WI38 (cell line): ENCODE data around the gene NUDT9.

Experiments used
- H3K4me3 ChIP-seq: 2 replicates; pipeline ENCODE4 v1.5.1; 2011; ENCODE audit warnings: low read depth, mild to moderate bottlenecking, control low read depth, low read length
- CTCF ChIP-seq: IDR thresholded peaks from 2 replicates; pipeline ENCODE4 v1.5.1; 2012; ENCODE audit warnings: low read depth, mild to moderate bottlenecking, control low read depth, low read length

Gene NUDT9

GRCh38 chr4:87493115-87493514, 70.7 kb downstream of the NUDT9 start:
- H3K4me3 ChIP-seq, result no peak overlapping the region
- no peak for TF ChIP-seq CTCF

DNA sequence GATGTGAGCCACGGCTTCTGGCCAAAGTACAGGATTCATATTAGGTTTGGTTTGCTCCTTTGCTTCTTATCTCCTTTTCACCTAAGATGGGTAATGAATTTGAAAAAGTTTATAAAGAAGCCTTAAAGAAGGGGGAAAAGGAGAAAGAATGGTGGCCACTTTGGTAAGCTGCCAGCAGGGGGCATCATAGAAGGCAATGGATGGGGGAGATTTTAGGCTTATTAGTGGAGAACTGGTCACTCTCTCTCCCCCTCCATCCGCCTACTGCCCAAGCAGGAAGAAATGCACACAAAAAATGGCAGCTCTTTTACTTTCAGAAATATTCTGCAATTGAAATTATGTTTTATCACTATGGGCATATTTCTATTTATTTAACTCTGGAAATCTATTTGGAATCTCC, 74.8 kb downstream of the NUDT9 start:
- no peak overlapping the region for H3K4me3 ChIP-seq
- TF ChIP-seq CTCF, result peak; percentile 21; the same call in 1 of the 2 replicates

DNA sequence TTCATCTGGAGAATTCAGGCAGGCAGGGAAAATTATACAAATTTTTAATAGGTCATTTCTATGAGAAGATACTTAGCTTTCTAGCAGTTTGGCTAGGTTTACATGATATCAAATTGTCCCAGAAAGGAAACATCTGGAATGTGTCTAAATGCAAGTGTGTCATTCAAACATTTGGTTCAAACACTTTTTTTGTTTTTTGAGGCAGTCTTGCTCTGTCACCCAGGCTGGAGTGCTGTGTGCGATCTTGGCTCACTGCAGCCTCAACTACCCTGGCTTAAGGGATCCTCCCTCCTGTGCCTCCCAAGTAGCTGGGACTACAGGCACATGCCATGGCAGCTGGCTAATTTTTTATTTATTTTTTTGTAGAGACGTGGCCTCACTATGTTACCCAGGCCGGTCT, 75.2 kb downstream of the NUDT9 start:
- no peak overlapping the region for H3K4me3 ChIP-seq
- TF ChIP-seq CTCF, result no peak

DNA sequence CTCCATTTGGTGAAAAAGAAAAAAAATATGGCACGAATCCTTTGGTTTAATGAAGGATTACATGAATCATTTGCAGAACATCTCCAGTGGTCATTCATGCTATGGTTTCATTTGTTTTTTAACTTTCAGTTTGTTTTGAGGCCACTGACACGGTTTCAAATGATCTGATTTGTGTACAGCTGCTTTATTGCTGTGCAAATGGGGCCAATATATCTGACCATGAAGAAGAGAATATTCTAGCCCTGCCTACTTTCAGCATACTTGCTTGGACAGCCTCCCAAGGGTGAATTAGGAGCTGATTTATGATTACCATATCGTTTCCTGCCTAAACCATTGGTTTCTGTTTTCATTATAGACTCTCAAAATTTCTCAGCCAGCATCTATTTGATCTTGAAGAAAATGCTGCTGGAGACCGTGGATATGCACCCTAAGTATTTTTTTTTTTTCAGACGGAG, 76.1 kb downstream of the NUDT9 start:
- peak overlapping the region; percentile 45 for H3K4me3 ChIP-seq
- TF ChIP-seq CTCF, result no peak

GRCh38 chr4:87499403-87500091, 77.2 kb downstream of the NUDT9 start:
- no peak overlapping the region for H3K4me3 ChIP-seq
- no peak for TF ChIP-seq CTCF

DNA sequence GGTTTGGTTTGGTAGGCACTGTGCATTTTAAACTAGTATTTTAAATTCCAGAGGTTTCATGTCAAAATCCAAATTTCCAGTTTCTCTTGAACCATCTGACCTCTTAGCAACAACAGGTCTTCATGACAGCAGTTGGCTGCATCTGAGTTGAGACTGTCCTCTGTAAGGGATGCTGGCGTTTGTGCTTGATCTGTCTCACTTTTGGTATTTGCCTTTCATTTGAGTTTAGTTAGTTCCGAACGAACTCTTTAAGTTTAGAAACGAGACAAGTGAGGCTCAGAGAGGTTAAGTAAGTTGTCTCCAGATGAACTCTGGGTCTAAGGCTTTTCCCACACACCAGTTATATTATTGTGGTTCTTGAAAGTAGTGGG, 77.7 kb downstream of the NUDT9 start:
- no peak for TF ChIP-seq CTCF
- no peak overlapping the region for H3K4me3 ChIP-seq

DNA sequence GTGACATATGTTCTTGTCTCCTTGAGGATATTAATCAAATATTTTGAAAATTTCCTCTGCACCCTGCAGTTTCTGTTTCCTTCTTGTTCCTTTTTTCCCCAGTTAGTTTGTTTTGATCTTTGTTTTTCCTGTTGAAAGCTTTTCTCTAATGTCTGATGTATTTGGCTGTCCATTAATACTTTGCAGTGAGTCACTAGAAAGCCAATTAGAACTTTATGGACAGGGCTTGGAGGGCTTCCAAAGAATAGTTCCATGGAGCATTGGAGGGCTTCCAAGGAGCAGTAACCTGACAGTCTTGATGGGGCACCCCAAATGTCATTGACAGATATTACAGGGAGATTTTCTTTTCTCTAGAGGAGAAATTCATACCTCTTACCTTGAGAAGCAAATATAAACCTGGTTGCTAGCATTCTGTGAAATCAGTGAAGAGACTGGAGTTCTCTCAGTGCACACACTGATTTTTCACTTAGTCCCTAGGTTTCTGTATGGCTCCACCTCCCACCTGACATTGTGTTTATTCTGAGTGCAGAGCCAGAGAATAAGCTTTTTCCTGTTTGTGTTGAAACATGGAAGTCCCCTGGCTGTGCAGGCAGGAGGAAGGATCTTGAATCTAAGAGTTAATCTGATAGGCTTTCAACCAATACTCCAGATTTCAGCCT, 80.3 kb downstream of the NUDT9 start:
- TF ChIP-seq CTCF, result no peak
- no peak overlapping the region for H3K4me3 ChIP-seq
